Hepatocyte (in vitro differentiated cells): ENCODE results near the gene PCBP3.

ENCODE experiments used
- EZH2 ChIP-seq: fragments of 200-600 bp; sonication (generic); IDR thresholded peaks from 2 replicates; pipeline ENCODE4 v1.6.1; 2016; ENCODE audit warnings: antibody characterized with exemption, mild to moderate bottlenecking, borderline replicate concordance
- TF ChIP-seq, protein P1 (sequence below): fragments of 200-600 bp; sonication (generic); IDR thresholded peaks from 2 replicates; pipeline ENCODE4 v1.5.1; 2016; ENCODE audit warnings: antibody characterized with exemption, mild to moderate bottlenecking; ENCODE audit not compliant: poor library complexity

DNA sequence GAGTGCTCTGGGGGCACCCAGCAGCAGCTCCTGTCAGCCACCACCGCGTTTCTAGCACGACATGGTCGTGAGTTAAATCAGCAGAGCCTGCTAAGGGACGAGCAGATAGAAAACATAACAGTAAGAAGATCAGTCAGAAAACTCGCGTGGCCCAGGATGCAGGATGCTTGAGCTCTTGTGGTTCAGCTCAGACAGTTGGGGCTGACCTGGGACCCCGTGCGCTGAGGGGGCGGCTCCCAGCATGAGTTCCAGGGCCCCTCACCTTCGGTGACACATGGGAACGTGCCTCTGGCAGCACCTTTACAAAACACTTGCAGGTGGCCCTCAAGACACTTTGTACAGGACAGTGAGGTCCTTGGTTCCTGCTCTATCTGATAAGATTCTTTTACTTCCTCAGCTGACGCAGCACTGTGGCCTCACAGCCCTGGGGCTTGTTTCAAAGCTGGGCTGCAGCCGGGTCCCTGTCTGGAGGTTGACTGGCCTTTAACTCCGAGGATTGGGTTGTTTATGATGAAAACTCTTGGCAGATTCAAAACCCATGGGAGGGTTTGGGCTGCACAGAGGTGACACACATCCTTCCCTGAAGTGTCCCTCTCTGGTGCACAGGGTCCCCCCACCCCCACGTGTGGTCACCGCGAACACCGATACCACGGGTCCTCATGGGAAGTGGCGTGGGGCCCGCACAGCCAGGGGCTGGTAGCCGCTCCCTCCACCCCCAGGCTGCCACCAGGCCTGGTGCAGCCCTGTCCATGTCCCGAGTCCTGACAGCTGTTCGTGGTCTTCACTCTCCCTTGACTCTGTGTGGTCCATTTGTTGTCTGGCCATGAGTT is 272.7 kb downstream of the PCBP3 start:
- TF ChIP-seq, protein P1, sequence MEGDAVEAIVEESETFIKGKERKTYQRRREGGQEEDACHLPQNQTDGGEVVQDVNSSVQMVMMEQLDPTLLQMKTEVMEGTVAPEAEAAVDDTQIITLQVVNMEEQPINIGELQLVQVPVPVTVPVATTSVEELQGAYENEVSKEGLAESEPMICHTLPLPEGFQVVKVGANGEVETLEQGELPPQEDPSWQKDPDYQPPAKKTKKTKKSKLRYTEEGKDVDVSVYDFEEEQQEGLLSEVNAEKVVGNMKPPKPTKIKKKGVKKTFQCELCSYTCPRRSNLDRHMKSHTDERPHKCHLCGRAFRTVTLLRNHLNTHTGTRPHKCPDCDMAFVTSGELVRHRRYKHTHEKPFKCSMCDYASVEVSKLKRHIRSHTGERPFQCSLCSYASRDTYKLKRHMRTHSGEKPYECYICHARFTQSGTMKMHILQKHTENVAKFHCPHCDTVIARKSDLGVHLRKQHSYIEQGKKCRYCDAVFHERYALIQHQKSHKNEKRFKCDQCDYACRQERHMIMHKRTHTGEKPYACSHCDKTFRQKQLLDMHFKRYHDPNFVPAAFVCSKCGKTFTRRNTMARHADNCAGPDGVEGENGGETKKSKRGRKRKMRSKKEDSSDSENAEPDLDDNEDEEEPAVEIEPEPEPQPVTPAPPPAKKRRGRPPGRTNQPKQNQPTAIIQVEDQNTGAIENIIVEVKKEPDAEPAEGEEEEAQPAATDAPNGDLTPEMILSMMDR = no peak
- no peak for TF ChIP-seq EZH2
